Progenitor cell of endocrine pancreas (in vitro differentiated cells): ENCODE data around the gene ADAMTSL2. TPM values are rescaled to one million over a fixed set of nuclear protein-coding genes. Genes with fewer than 3 reads are reported as not detected.

ENCODE experiments used
- DNase-seq: peaks from one replicate; pipeline ENCODE4 v3.0.0; 2021; ENCODE audit warnings: low spot score; ENCODE audit not compliant: unreplicated experiment
- H3K27ac Mint-ChIP-seq: 2 replicates; pipeline ENCODE4 v1.8.0; 2021; ENCODE audit warnings: mild to moderate bottlenecking, moderate library complexity, mixed read lengths
- H3K27me3 Mint-ChIP-seq: 2 replicates; pipeline ENCODE4 v1.8.0; 2021; ENCODE audit warnings: mixed read lengths
- H3K36me3 Mint-ChIP-seq: 2 replicates; pipeline ENCODE4 v1.8.0; 2022; ENCODE audit warnings: mixed read lengths; ENCODE audit not compliant: insufficient read depth
- H3K4me1 Mint-ChIP-seq: 2 replicates; pipeline ENCODE4 v1.8.0; 2021; ENCODE audit warnings: low read depth, mixed read lengths
- H3K4me3 Mint-ChIP-seq: 2 replicates; pipeline ENCODE4 v1.8.0; 2021; ENCODE audit warnings: low read depth, mild to moderate bottlenecking, moderate library complexity, mixed read lengths
- H3K9me3 Mint-ChIP-seq: 2 replicates; pipeline ENCODE4 v1.8.0; 2021; ENCODE audit warnings: low read depth, mixed read lengths
- total RNA-seq: library from RNA; stranded (reverse); gene quantifications from 2 replicates; pipeline ENCODE4 v1.2.1, GENCODE V29; 2021
- TF ChIP-seq, protein P1 (sequence below): fragments of 200-600 bp; sonication (generic); IDR thresholded peaks from one replicate; pipeline ENCODE4 v1.5.0; 2021; ENCODE audit warnings: antibody characterized with exemption, mild to moderate bottlenecking; ENCODE audit not compliant: unreplicated experiment

Gene ADAMTSL2
- total RNA-seq, 1 donor from 2014 or later = 0.14 TPM

DNA sequence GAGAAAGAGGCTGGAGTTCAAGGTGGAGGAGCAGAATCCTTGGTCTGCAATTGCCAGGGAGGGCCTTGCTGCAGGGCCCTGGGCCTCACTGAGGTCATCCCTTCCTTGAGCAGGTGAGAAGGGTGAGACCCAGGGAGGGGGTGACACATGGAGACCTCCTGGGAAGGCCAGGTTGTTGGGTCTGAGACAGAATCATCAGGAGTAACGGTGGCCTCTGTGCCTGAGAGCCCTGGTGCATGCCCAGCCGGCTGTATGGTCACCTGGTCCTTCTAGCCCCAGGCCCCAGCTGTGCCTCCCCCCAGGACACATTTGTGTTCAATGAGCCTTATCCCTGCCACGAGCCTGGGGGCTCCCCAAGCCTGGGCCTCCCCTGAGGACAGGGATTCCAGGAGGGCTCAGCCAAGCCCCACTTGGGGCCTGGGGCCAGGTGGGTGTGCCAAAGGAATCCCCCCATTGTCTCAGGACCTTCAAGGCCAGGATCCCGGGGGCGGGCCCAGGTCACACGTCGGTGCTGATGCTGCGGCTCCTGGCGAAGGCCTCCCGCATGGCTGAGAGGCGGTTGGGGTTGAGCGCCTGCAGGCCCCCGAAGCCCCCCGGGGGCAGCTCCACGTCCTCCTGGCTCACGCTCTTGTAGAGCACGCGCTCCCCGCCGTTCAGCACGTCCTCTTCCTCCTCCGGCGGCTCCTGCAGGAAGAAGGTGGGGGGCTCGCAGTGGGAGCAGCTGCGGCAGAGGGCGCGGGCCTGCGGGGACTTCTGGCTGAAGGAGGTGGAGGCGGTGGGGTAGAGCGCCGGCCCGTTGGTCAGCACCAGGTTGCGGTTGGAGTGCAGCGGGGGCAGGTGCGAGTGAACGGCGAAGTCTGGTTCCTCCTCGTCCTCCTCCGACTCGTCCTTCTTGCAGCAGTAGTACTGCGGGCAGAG is 44.3 kb downstream of the ADAMTSL2 start:
- Mint-ChIP-seq H3K36me3 (no peaks in the 10 kb centered on the region), H3K27ac (no peak overlapping the region), H3K4me3 (no peak overlapping the region), H3K4me1 (no peaks in the 10 kb centered on the region), H3K9me3 (no peaks in the 10 kb centered on the region), H3K27me3 (peaks cover 24% of the 10 kb centered on the region)
- TF ChIP-seq, protein P1, sequence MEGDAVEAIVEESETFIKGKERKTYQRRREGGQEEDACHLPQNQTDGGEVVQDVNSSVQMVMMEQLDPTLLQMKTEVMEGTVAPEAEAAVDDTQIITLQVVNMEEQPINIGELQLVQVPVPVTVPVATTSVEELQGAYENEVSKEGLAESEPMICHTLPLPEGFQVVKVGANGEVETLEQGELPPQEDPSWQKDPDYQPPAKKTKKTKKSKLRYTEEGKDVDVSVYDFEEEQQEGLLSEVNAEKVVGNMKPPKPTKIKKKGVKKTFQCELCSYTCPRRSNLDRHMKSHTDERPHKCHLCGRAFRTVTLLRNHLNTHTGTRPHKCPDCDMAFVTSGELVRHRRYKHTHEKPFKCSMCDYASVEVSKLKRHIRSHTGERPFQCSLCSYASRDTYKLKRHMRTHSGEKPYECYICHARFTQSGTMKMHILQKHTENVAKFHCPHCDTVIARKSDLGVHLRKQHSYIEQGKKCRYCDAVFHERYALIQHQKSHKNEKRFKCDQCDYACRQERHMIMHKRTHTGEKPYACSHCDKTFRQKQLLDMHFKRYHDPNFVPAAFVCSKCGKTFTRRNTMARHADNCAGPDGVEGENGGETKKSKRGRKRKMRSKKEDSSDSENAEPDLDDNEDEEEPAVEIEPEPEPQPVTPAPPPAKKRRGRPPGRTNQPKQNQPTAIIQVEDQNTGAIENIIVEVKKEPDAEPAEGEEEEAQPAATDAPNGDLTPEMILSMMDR = no peak
- no peak for DNase-seq

DNA sequence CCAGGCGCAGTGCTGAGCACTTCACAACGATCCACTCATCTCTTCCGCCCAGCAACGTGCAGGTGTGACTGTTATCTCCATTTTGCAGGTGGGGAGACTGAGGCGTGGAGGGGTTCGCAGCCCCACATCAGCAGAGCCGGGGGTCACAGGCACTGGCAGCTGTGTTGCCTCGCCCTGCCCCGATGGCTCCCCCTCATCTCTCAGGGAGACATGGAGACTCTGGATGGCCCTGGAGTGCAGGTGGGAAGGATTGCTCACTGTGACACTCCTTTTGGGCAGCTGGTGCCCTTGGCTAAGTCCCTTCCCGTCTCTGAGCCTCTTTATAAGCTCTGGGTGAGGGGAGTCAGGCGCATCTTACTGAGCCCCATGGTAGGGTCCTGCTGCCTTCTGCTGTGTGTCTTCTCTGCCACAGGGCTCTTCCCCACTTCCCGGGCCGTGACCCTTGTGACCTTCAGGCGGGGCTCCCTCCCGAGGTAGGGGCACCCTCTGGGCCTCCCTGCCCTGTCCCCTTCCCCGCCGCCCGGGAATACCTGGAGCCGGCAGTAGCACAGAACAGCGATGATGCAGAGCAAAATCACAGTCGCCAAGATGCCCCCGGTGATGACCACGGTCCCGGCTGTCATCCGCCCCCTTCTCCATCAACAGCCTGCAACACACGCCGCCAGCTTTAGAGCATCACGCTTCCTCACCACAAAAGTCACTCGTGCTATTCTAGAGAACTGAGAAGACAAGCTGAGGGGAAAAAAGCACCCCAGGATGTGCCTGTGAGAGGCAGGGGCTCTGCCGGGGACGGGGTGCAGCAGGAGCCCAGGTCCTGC is 45.3 kb downstream of the ADAMTSL2 start:
- no peaks in the 10 kb centered on the region for H3K36me3 Mint-ChIP-seq
- peaks cover 4% of the 10 kb centered on the region for H3K4me1 Mint-ChIP-seq
- TF ChIP-seq, protein P1 = no peak
- H3K9me3 Mint-ChIP-seq = no peaks in the 10 kb centered on the region
- no peak overlapping the region for H3K4me3 Mint-ChIP-seq
- DNase-seq = no peak
- peaks cover 28% of the 10 kb centered on the region for H3K27me3 Mint-ChIP-seq
- H3K27ac Mint-ChIP-seq = no peak overlapping the region

DNA sequence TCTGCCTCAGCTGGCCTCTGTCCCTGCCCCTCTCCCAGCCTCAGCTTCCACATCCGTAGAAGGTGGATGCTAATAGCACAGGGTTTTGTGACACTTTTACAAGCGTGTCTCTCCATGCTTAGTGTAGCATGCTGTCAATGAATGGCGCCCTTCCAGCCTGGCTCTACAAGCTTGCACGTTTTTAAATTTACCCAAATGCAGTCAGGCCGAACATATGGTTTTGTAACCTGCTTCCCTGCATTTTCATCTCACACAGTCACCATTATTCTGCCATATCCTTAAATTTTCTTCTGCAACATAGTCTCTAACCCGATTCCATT is 45.9 kb downstream of the ADAMTSL2 start:
- Mint-ChIP-seq H3K4me3 (no peak overlapping the region), H3K27ac (no peak overlapping the region), H3K36me3 (no peaks in the 10 kb centered on the region), H3K9me3 (no peaks in the 10 kb centered on the region), H3K27me3 (peaks cover 28% of the 10 kb centered on the region), H3K4me1 (peaks cover 7% of the 10 kb centered on the region)
- no peak for DNase-seq
- TF ChIP-seq, protein P1 = no peak

DNA sequence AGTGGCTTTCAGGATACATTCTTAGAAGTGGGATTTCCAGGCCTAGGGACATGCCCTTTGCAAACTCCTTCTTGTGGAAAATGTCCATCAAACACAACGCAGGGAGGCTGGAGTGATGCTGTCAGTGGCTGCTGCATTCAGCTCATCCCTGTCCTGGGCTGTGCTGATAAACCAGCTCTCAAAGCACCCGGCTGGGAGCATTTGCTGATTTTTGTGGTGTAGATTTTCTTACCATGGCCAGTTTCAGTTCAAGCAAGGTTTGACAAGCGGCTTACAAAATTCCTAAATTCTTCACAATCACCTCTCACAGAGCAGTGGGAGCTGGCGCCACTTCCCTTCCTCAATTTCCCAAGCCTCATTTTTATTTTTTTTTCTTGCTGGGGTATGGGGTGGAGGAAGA is 46.5 kb downstream of the ADAMTSL2 start:
- no peak overlapping the region for H3K27ac Mint-ChIP-seq
- DNase-seq = no peak
- H3K9me3 Mint-ChIP-seq = no peaks in the 10 kb centered on the region
- H3K27me3 Mint-ChIP-seq = peaks cover 31% of the 10 kb centered on the region
- TF ChIP-seq, protein P1 = no peak
- peaks cover 9% of the 10 kb centered on the region for H3K4me1 Mint-ChIP-seq
- no peaks in the 10 kb centered on the region for H3K36me3 Mint-ChIP-seq
- H3K4me3 Mint-ChIP-seq = no peak overlapping the region

DNA sequence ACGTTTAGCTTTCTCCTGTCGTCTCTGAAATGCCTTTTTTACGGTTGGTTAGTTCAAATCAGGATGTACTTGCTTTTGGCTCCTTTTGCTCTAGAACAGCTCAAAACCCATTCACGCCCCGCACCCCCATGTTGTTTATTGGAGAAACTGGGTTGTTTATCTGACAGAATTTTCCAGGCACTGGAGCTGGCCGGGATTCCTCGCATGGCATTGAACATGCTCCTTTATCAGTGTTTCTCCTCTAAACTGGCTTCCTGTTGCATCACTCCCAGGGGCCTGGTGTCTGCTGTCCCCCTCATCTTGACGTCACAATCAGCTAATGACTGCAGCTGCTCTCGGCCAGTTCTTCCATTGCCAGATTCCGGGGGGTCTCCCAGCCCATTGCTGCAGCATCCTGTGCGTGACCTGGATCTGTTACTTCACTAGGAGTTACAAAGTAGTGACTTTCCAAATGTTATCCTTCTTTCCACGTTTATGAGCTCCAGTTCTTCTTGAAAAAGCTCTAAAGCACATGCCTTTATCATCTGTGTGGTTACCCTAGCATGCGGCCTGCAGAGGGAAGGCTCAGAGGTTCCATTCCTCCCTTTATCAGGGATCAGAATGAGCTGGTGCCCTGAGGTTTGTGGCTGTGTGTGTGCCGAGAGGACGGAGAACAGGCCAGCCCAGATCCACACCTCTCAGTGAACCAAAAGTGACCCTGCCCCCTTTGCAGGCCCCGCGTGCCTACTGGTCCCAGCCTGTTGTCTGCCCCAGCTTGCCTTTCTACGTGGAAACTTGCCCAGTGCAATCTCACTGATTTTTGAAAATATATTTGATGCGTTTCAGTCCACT is 47.2 kb downstream of the ADAMTSL2 start:
- H3K4me1 Mint-ChIP-seq = peaks cover 9% of the 10 kb centered on the region
- H3K4me3 Mint-ChIP-seq = no peak overlapping the region
- DNase-seq = no peak
- H3K36me3 Mint-ChIP-seq = no peaks in the 10 kb centered on the region
- H3K27ac Mint-ChIP-seq = no peak overlapping the region
- TF ChIP-seq, protein P1 = no peak
- H3K9me3 Mint-ChIP-seq = no peaks in the 10 kb centered on the region
- peaks cover 29% of the 10 kb centered on the region for H3K27me3 Mint-ChIP-seq
